ENCODE data around the gene PARD3B. TPM values are rescaled to one million over a fixed set of nuclear protein-coding genes. Genes with fewer than 3 reads are reported as not detected.
A peak's percentile ranks its signal among the peaks of the same experiment; 100 is the strongest.

PARD3B gene
- total RNA-seq, 6 experiments from 2014 or later, result 5.3 to 11.2 (median 8.3) TPM

- Histone ChIP-seq H3K9me3 (no peaks in the 10 kb centered on the region), H3K4me3 (peak overlapping the region in 1 of 3 donors; percentile 31), H3K27me3 (no peaks in the 10 kb centered on the region), H3K4me1 (peaks cover 0 to 34% (median 15%) of the 10 kb centered on the region in 4 donors), H3K36me3 (no peaks in the 10 kb centered on the region), H3K27ac (peak overlapping the region; percentile 7 to 91 (median 62))
- intact Hi-C loops (cut with DNase I), result no loop called here
- WGBS (ENCODE audit: insufficient coverage, low coverage, low lambda C conversion rate, missing lambda C conversion rate), result 38% methylated on average over 4 of the region's 4 CpGs
- DNase-seq (no peak), ATAC-seq (peak; percentile 42 to 70 (median 68))
- no peak for TF ChIP-seq CTCF (IDR thresholded peaks at IDR 0.05)
- TF ChIP-seq POLR2A (IDR thresholded peaks at IDR 0.05), result no peak
Observed at GRCh38 chr2:204670756-204671155, 125.5 kb downstream of the PARD3B start.

- intact Hi-C loops (cut with DNase I), result no loop called here
- 80% methylated on average over 4 of the region's 4 CpGs for WGBS (ENCODE audit: insufficient coverage, low coverage, low lambda C conversion rate, missing lambda C conversion rate)
- H3K27ac ChIP-seq, result no peak overlapping the region
- no peak for TF ChIP-seq POLR2A (IDR thresholded peaks at IDR 0.05)
- no peak for TF ChIP-seq CTCF (IDR thresholded peaks at IDR 0.05)
- no peaks in the 10 kb centered on the region for H3K36me3 ChIP-seq
- peaks cover 0 to 30% (median 15%) of the 10 kb centered on the region in 4 donors for H3K4me1 ChIP-seq
- no peak overlapping the region for H3K4me3 ChIP-seq
- ATAC-seq (no peak), DNase-seq (no peak)
- no peaks in the 10 kb centered on the region for H3K9me3 ChIP-seq
- no peaks in the 10 kb centered on the region for H3K27me3 ChIP-seq
Observed at GRCh38 chr2:204672772-204673171, 127.5 kb downstream of the PARD3B start.

- peaks cover 0 to 22% (median 10%) of the 10 kb centered on the region in 4 donors for H3K4me1 ChIP-seq
- TF ChIP-seq CTCF (IDR thresholded peaks at IDR 0.05) (no peak), POLR2A (IDR thresholded peaks at IDR 0.05) (no peak)
- DNase-seq (no peak), ATAC-seq (no peak)
- H3K4me3 ChIP-seq, result no peak overlapping the region
- intact Hi-C loops (cut with DNase I), result no loop called here
- 89% methylated on average over 3 of the region's 3 CpGs for WGBS (ENCODE audit: insufficient coverage, low coverage, low lambda C conversion rate, missing lambda C conversion rate)
- no peaks in the 10 kb centered on the region for H3K27me3 ChIP-seq
- no peaks in the 10 kb centered on the region for H3K9me3 ChIP-seq
- H3K27ac ChIP-seq, result no peak overlapping the region
- H3K36me3 ChIP-seq, result no peaks in the 10 kb centered on the region
Observed at GRCh38 chr2:204673877-204674276, 128.6 kb downstream of the PARD3B start.

- Histone ChIP-seq H3K9me3 (no peaks in the 10 kb centered on the region), H3K4me3 (no peak overlapping the region), H3K4me1 (peaks cover 0 to 4% (median 0%) of the 10 kb centered on the region in 4 donors), H3K27ac (no peak overlapping the region), H3K27me3 (no peaks in the 10 kb centered on the region), H3K36me3 (no peaks in the 10 kb centered on the region)
- intact Hi-C loops (cut with DNase I), result no loop called here
- WGBS (ENCODE audit: insufficient coverage, low coverage, low lambda C conversion rate, missing lambda C conversion rate), result 93% methylated on average over 4 of the region's 10 CpGs
- DNase-seq (no peak), ATAC-seq (no peak)
- no peak for TF ChIP-seq POLR2A (IDR thresholded peaks at IDR 0.05)
- TF ChIP-seq CTCF (IDR thresholded peaks at IDR 0.05), result no peak
Observed at GRCh38 chr2:204678031-204678430, 132.8 kb downstream of the PARD3B start.

GRCh38 chr2:204680576-204680975 is 135.3 kb downstream of the PARD3B start:
- peaks cover 0 to 11% (median 0%) of the 10 kb centered on the region in 4 donors for H3K4me1 ChIP-seq
- no peak for TF ChIP-seq POLR2A (IDR thresholded peaks at IDR 0.05)
- no peak for TF ChIP-seq CTCF (IDR thresholded peaks at IDR 0.05)
- 73% methylated on average over 2 of the region's 2 CpGs for WGBS (ENCODE audit: insufficient coverage, low coverage, low lambda C conversion rate, missing lambda C conversion rate)
- DNase-seq (no peak), ATAC-seq (no peak)
- no peaks in the 10 kb centered on the region for H3K27me3 ChIP-seq
- H3K9me3 ChIP-seq, result no peaks in the 10 kb centered on the region
- intact Hi-C loops (cut with DNase I), result no loop called here
- no peak overlapping the region for H3K4me3 ChIP-seq
- no peak overlapping the region for H3K27ac ChIP-seq
- no peaks in the 10 kb centered on the region for H3K36me3 ChIP-seq
